Natural killer cell (primary cell): ENCODE results near the gene TEKT2. TPM values are rescaled to one million over a fixed set of nuclear protein-coding genes. Genes with fewer than 3 reads are reported as not detected.

Experiments
- ATAC-seq, 3 donors: fragments of 150-1000 bp in 2 of 3; fragments of 200-7000 bp in 1 of 3; cut with Tn5 transposase; 1 replicate in 1 of 3; 2 replicates in 2 of 3; pipeline ENCODE4 v1.10.0; 2021; ENCODE audit warnings: mild to moderate bottlenecking in 2 of 3, moderate library complexity in 2 of 3
- DNase-seq, 2 donors: peaks; one replicate each; pipeline versions ENCODE4 v3.0.0 to v3.0.0-alpha.2; 2013 to 2021; ENCODE audit warnings: mixed read lengths in 1 of 2
- H3K27ac ChIP-seq: one replicate; pipeline ENCODE4 v1.5.1; 2013; ENCODE audit warnings: mild to moderate bottlenecking, low read length
- H3K27me3 ChIP-seq: one replicate; pipeline ENCODE4 v1.6.1; 2013; ENCODE audit warnings: low read length; ENCODE audit not compliant: control insufficient read depth, insufficient read depth
- H3K36me3 ChIP-seq: one replicate; pipeline ENCODE4 v1.6.1; 2013; ENCODE audit warnings: low read length; ENCODE audit not compliant: control insufficient read depth, insufficient read depth
- H3K4me1 ChIP-seq: one replicate; pipeline ENCODE4 v1.6.1; 2013; ENCODE audit warnings: low read length; ENCODE audit not compliant: control insufficient read depth, insufficient read depth
- H3K4me3 ChIP-seq: one replicate; pipeline ENCODE4 v1.5.1; 2013; ENCODE audit warnings: low read length
- H3K9me3 ChIP-seq: one replicate; pipeline ENCODE4 v1.6.1; 2013; ENCODE audit warnings: low read length; ENCODE audit not compliant: control insufficient read depth, insufficient read depth
- H3K27ac Mint-ChIP-seq, 2 donors: one replicate each; pipeline ENCODE4 v1.8.0; 2022; ENCODE audit warnings: mild to moderate bottlenecking in 2 of 2, mixed read lengths in 2 of 2, moderate library complexity in 1 of 2
- H3K27me3 Mint-ChIP-seq, 2 donors: one replicate each; pipeline ENCODE4 v1.8.0; 2022; ENCODE audit warnings: low read depth in 2 of 2, mixed read lengths in 2 of 2
- H3K36me3 Mint-ChIP-seq: one replicate; pipeline ENCODE4 v1.8.0; 2022; ENCODE audit warnings: mixed read lengths
- H3K4me1 Mint-ChIP-seq, 2 donors: one replicate each; pipeline ENCODE4 v1.8.0; 2022; ENCODE audit warnings: mixed read lengths in 2 of 2
- H3K4me3 Mint-ChIP-seq: one replicate; pipeline ENCODE4 v1.8.0; 2022; ENCODE audit warnings: mild to moderate bottlenecking, moderate library complexity, mixed read lengths
- H3K9me3 Mint-ChIP-seq, 2 donors: one replicate each; pipeline ENCODE4 v1.8.0; 2022; ENCODE audit warnings: mixed read lengths in 2 of 2
- CTCF ChIP-seq: fragments of 200-600 bp; IDR thresholded peaks from one replicate; pipeline ENCODE4 v1.8.0; 2022; ENCODE audit warnings: antibody characterized with exemption
- WGBS: methylation state at CpG from one replicate; pipeline ENCODE4 v1.1.7; 2013; ENCODE audit warnings: missing lambda C conversion rate; ENCODE audit not compliant: insufficient coverage; 5-methylcytosine and 5-hydroxymethylcytosine counted together
- intact Hi-C: fragments of 100-400 bp; cut with micrococcal nuclease; formaldehyde crosslinking; loops from one replicate; pipeline ENCODE4 v1.14.2; 2022
- total RNA-seq, 4 donors: library from RNA; stranded (reverse); fragments of 120-200 nt in 1 of 4; gene quantifications; one replicate each; pipeline versions ENCODE4 v1.2.3 to v1.2.4, GENCODE V29; 2013 to 2022

The TEKT2 gene
- total RNA-seq, 3 donors from 2014 or later (not counting 1 experiment from before 2014, with no cell fraction given): 0.24 to 0.35 TPM; not detected in 1

GRCh38 chr1:36134031-36134430 lies 50.1 kb downstream of the TEKT2 start:
- H3K4me1 ChIP-seq: no peaks in the 10 kb centered on the region
- H3K27me3 ChIP-seq: no peaks in the 10 kb centered on the region
- peaks cover 25% of the 10 kb centered on the region for H3K36me3 ChIP-seq
- DNase-seq (no peak), ATAC-seq (no peak)
- H3K9me3 ChIP-seq: no peaks in the 10 kb centered on the region
- no peak for TF ChIP-seq CTCF
- Mint-ChIP-seq H3K27ac (peak overlapping the region in 1 of 2 donors; percentile 48), H3K27me3 (no peaks in the 10 kb centered on the region), H3K9me3 (no peaks in the 10 kb centered on the region), H3K4me1 (no peaks in the 10 kb centered on the region), H3K4me3 (no peak overlapping the region), H3K36me3 (no peaks in the 10 kb centered on the region)
- WGBS: 90% methylated on average over 6 of the region's 6 CpGs
- intact Hi-C loops: no loop called here
- H3K4me3 ChIP-seq: no peak overlapping the region
- H3K27ac ChIP-seq: no peak overlapping the region

DNA sequence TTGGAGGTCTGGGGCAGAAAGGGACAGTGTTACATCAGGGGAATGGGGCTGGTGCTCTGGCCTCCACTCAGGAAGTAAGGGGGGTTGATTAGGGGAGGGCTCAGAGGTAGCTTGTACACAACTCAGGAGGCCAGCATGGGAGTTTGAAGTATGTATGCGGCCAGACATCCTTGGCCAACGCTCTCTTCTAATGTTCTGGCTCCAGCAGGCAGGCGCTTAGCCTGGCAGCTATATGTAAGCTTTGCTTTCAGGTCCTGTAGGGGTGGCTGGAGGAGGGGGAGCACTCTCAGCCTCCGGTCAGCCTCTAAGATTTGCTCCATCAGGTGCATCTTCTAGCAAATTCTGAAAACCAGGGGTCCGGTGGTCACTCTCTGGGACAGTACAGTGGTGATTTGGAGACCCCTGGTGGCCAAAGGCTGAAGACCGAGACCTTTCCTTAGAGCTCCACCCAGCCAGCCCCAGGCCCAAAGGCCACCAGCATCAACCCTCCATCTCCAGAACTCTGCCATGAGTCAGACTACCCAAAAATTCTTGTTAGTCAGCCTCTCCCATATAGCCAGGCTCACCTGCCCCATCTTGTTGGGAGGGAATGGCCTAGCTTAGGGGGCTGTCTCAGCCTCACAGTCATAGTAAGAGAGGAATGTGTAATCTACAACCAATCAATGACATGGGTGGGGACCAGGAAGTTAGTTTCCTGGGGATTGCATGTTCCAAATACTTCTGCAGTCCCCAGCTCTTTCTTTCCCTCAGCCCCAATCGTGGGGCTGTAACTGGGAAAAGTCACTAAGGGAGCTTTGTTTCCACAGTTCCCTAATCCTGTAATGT lies 50.8 kb downstream of the TEKT2 start:
- no peaks in the 10 kb centered on the region for H3K27me3 Mint-ChIP-seq
- ATAC-seq (peak in 2 of 3 donors; percentile 60), DNase-seq (peak in 1 of 2 donors; percentile 58)
- peak overlapping the region in 1 of 2 donors; percentile 48 for H3K27ac Mint-ChIP-seq
- no peaks in the 10 kb centered on the region for H3K36me3 Mint-ChIP-seq
- Histone ChIP-seq H3K4me1 (no peaks in the 10 kb centered on the region), H3K4me3 (no peak overlapping the region), H3K36me3 (peaks cover 31% of the 10 kb centered on the region), H3K27ac (no peak overlapping the region), H3K9me3 (no peaks in the 10 kb centered on the region), H3K27me3 (no peaks in the 10 kb centered on the region)
- no peaks in the 10 kb centered on the region for H3K9me3 Mint-ChIP-seq
- H3K4me1 Mint-ChIP-seq: peaks cover 0 to 3% of the 10 kb centered on the region in 2 donors
- no peak overlapping the region for H3K4me3 Mint-ChIP-seq
- WGBS: 74% methylated on average over 7 of the region's 7 CpGs
- TF ChIP-seq CTCF: peak; percentile 26
- intact Hi-C loops: no loop called here

- peaks cover 0 to 8% of the 10 kb centered on the region in 2 donors for H3K4me1 Mint-ChIP-seq
- Histone ChIP-seq H3K27me3 (no peaks in the 10 kb centered on the region), H3K4me3 (no peak overlapping the region), H3K27ac (no peak overlapping the region), H3K4me1 (no peaks in the 10 kb centered on the region), H3K36me3 (peaks cover 32% of the 10 kb centered on the region), H3K9me3 (no peaks in the 10 kb centered on the region)
- intact Hi-C loops: no loop called here
- peak overlapping the region in 1 of 2 donors; percentile 48 for H3K27ac Mint-ChIP-seq
- H3K4me3 Mint-ChIP-seq: no peak overlapping the region
- 84% methylated on average over 5 of the region's 6 CpGs for WGBS
- no peak for ATAC-seq
- TF ChIP-seq CTCF: no peak
- DNase-seq: no peak
- no peaks in the 10 kb centered on the region for H3K36me3 Mint-ChIP-seq
- no peaks in the 10 kb centered on the region for H3K9me3 Mint-ChIP-seq
- H3K27me3 Mint-ChIP-seq: no peaks in the 10 kb centered on the region
Observed at GRCh38 chr1:36135330-36135667, 51.4 kb downstream of the TEKT2 start.

GRCh38 chr1:36135796-36136195 lies 51.9 kb downstream of the TEKT2 start:
- DNase-seq: no peak
- no peak overlapping the region for H3K4me3 Mint-ChIP-seq
- intact Hi-C loops: no loop called here
- Histone ChIP-seq H3K4me1 (no peaks in the 10 kb centered on the region), H3K4me3 (no peak overlapping the region), H3K9me3 (no peaks in the 10 kb centered on the region), H3K27ac (no peak overlapping the region), H3K27me3 (no peaks in the 10 kb centered on the region), H3K36me3 (peaks cover 32% of the 10 kb centered on the region)
- no peaks in the 10 kb centered on the region for H3K27me3 Mint-ChIP-seq
- peak overlapping the region in 1 of 2 donors; percentile 48 for H3K27ac Mint-ChIP-seq
- H3K36me3 Mint-ChIP-seq: no peaks in the 10 kb centered on the region
- ATAC-seq: no peak
- no peak for TF ChIP-seq CTCF
- no peaks in the 10 kb centered on the region for H3K9me3 Mint-ChIP-seq
- peaks cover 0 to 8% of the 10 kb centered on the region in 2 donors for H3K4me1 Mint-ChIP-seq
